Measurements from ENCODE around the gene CGB7. TPM values are rescaled to one million over a fixed set of nuclear protein-coding genes. Genes with fewer than 3 reads are reported as not detected.

Gene CGB7
- total RNA-seq, 1 donor from 2014 or later, result not detected

- no peaks in the 10 kb centered on the region for H3K27me3 Mint-ChIP-seq (ENCODE audit: low read depth)
- H3K4me1 Mint-ChIP-seq, result peaks cover 5% of the 10 kb centered on the region
- no peak overlapping the region for H3K27ac Mint-ChIP-seq (ENCODE audit: unreplicated experiment)
- DNase-seq (ENCODE audit: low read depth, low spot score), result no peak
- H3K9me3 Mint-ChIP-seq, result no peaks in the 10 kb centered on the region
- TF ChIP-seq CTCF (conservative IDR thresholded peaks at IDR 0.05), result no peak
- peaks cover 14% of the 10 kb centered on the region for H3K36me3 Mint-ChIP-seq (ENCODE audit: low read depth)
- H3K4me3 Mint-ChIP-seq, result no peak overlapping the region
Measured at GRCh38 chr19:49092686-49093085, 35.1 kb upstream of the CGB7 start.

DNA sequence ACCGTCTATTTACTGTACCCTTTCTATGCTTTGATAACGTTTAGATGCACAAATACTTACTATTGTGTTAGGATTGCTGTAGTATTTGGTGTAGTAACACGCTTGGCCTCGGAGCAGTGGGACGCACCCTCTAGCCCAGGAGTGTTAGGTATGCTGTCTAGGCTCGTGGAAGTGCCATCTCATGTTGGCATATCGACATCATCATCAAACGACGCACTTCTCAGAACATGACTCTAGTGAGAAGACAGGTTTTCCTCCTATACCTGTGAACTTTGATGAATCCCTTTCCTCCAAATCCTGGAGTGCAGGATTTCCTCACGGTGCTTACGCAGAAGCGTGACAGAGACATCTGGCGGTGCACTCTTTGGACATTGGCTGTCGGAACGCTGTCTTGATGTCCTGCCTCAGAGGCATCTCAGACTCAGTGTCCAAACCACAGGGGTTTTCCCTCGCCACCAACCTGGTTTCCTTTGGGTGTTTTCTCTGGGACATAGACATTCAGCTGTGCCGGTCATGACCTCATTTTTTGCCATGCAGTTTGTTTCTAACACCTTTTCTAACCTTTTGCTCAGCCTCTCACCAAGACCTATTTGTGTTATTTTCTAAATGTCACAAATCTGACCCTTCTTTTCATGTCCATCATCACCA is 34.0 kb upstream of the CGB7 start:
- no peak for TF ChIP-seq CTCF (conservative IDR thresholded peaks at IDR 0.05)
- H3K27ac Mint-ChIP-seq (ENCODE audit: unreplicated experiment), result no peak overlapping the region
- DNase-seq (ENCODE audit: low read depth, low spot score), result no peak
- H3K4me3 Mint-ChIP-seq, result peak overlapping the region; percentile 81
- H3K9me3 Mint-ChIP-seq, result no peaks in the 10 kb centered on the region
- H3K27me3 Mint-ChIP-seq (ENCODE audit: low read depth), result no peaks in the 10 kb centered on the region
- peaks cover 18% of the 10 kb centered on the region for H3K36me3 Mint-ChIP-seq (ENCODE audit: low read depth)
- peaks cover 8% of the 10 kb centered on the region for H3K4me1 Mint-ChIP-seq

DNA sequence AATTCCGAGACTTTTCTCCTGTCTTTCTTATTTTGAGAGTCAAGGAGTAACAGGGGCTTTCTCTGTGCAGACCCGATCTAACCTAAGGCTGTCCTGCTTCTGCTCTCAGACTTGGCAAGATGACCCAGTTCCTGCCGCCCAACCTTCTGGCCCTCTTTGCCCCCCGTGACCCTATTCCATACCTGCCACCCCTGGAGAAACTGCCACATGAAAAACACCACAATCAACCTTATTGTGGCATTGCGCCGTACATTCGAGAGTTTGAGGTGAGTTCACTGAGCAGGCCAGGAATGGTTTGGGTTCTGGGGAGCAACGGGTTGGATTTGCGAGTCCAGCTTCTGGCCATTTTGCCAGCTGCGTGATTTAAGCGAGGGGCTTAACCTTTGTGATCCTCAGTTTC is 28.7 kb upstream of the CGB7 start:
- Mint-ChIP-seq H3K4me1 (peaks cover 24% of the 10 kb centered on the region), H3K36me3 (ENCODE audit: low read depth) (peaks cover 9% of the 10 kb centered on the region), H3K9me3 (no peaks in the 10 kb centered on the region), H3K27ac (ENCODE audit: unreplicated experiment) (peak overlapping the region; percentile 99), H3K27me3 (ENCODE audit: low read depth) (peaks cover 4% of the 10 kb centered on the region), H3K4me3 (peak overlapping the region; percentile 83)
- no peak for TF ChIP-seq CTCF (conservative IDR thresholded peaks at IDR 0.05)
- DNase-seq (ENCODE audit: low read depth, low spot score), result no peak

DNA sequence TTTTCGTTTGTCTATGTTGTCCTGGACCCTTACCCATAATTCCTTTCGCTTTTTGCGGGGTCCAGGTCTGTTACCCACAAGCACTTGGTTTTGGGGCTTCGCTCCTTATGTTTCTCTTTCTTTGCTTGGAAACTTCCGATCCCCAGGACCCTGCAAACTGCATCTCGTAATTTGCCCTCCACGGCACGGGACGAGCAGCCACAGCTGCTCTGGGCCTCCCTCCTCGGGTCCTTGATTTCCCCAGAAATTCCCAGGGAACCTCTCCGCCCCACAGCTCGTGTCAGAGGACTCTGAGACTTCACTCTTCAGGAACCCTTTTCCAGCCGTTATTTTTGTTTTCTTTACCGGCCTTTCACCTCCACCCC is 28.3 kb upstream of the CGB7 start:
- H3K27me3 Mint-ChIP-seq (ENCODE audit: low read depth), result peaks cover 4% of the 10 kb centered on the region
- H3K9me3 Mint-ChIP-seq, result no peaks in the 10 kb centered on the region
- TF ChIP-seq CTCF (conservative IDR thresholded peaks at IDR 0.05), result no peak
- H3K27ac Mint-ChIP-seq (ENCODE audit: unreplicated experiment), result peak overlapping the region; percentile 99
- H3K4me1 Mint-ChIP-seq, result peaks cover 24% of the 10 kb centered on the region
- peak overlapping the region; percentile 83 for H3K4me3 Mint-ChIP-seq
- no peak for DNase-seq (ENCODE audit: low read depth, low spot score)
- peaks cover 9% of the 10 kb centered on the region for H3K36me3 Mint-ChIP-seq (ENCODE audit: low read depth)

DNA sequence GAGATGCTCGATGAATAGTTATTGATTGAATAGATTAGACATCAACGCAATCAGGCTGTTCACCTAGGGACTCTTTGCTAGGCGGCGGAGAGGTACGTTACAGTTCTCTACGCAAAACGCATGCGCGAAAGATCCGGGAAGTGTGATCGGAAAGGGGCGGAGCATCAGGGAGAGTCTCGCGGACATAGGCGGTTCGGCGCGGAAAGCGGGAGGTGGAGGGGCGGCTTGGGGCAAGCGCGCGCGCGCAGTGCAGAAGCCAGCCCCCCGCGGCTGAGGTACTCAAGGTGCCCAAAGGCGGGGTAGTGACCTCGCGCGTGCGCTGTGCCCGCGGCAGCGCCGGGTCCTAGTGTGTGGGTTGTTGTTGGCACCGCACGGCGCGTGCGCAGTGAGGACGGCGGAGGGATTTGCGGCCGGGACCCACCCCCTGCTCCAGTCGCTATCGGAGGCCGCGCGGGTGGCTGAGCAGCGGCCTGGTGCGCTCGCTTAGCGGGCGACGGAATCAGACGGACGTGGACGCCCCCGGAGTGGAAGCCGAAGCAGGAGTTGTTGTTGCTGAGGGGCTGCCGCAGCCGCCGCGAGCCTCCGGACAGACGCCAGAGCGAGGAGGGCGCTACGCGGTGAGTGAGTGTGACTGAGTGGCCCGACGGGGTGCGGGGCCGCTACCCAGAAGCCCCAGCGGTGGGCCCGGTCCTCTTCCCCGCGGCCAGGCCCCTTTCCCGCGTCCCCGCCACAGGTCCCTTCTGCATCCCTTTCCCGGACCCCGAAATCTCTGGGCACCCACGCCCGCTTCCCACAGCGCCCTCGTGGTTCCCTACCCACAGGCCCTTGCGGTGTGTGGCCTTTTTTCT is 27.7 kb upstream of the CGB7 start, which contains the start of gene SNRNP70:
SNRNP70 (plus strand) TSS at position 432 of the 848 bp plus-strand sequence. CDS start 964 bp downstream, outside the sequence.
- H3K27me3 Mint-ChIP-seq (ENCODE audit: low read depth), result peaks cover 8% of the 10 kb centered on the region
- TF ChIP-seq CTCF (conservative IDR thresholded peaks at IDR 0.05), result no peak
- DNase-seq (ENCODE audit: low read depth, low spot score), result peak; percentile 98
- H3K4me1 Mint-ChIP-seq, result peaks cover 24% of the 10 kb centered on the region
- H3K36me3 Mint-ChIP-seq (ENCODE audit: low read depth), result peaks cover 7% of the 10 kb centered on the region
- no peaks in the 10 kb centered on the region for H3K9me3 Mint-ChIP-seq
- H3K4me3 Mint-ChIP-seq, result peak within 1 kb of the TSS; percentile 83
- H3K27ac Mint-ChIP-seq (ENCODE audit: unreplicated experiment), result peak within 1 kb of the TSS; percentile 99

Data from neural crest cell (in vitro differentiated cells).